GM18519 (cell line): ENCODE data around the gene CLPTM1L.

Experiments
- ATAC-seq: cut with Tn5 transposase; IDR thresholded peaks from one replicate; pipeline ENCODE4 v1.9.1; 2021; ENCODE audit warnings: mild to moderate bottlenecking, moderate library complexity; ENCODE audit not compliant: unreplicated experiment, low FRiP score

Gene CLPTM1L

GRCh38 chr5:1317921-1318565, 26.9 kb downstream of the CLPTM1L start:
- ATAC-seq, result no peak

- no peak for ATAC-seq
These were observed 28.1 kb downstream of the CLPTM1L start for GRCh38 chr5:1316588-1317340.

- ATAC-seq, result peak; percentile 49
These were observed 29.0 kb downstream of the CLPTM1L start for GRCh38 chr5:1315709-1316587.

- no peak for ATAC-seq
These were observed 29.7 kb downstream of the CLPTM1L start for GRCh38 chr5:1315018-1315708.

GRCh38 chr5:1314564-1314982, 30.3 kb downstream of the CLPTM1L start:
- ATAC-seq, result no peak

GRCh38 chr5:1312993-1313833, 31.7 kb downstream of the CLPTM1L start:
- peak; percentile 67 for ATAC-seq

- ATAC-seq, result no peak
These were observed 32.7 kb downstream of the CLPTM1L start for GRCh38 chr5:1312206-1312605.

GRCh38 chr5:1311439-1312055, 33.4 kb downstream of the CLPTM1L start:
- no peak for ATAC-seq

GRCh38 chr5:1310118-1310517, 34.8 kb downstream of the CLPTM1L start:
- no peak for ATAC-seq

GRCh38 chr5:1304033-1304432, 40.9 kb downstream of the CLPTM1L start:
- ATAC-seq, result no peak

- ATAC-seq, result no peak
These were observed 42.6 kb downstream of the CLPTM1L start for GRCh38 chr5:1302258-1302657.

- no peak for ATAC-seq
These were observed 44.3 kb downstream of the CLPTM1L start for GRCh38 chr5:1300581-1301083.

- ATAC-seq, result no peak
These were observed 44.9 kb downstream of the CLPTM1L start for GRCh38 chr5:1299961-1300360.

- no peak for ATAC-seq
These were observed 45.4 kb downstream of the CLPTM1L start for GRCh38 chr5:1299511-1299850.

- no peak for ATAC-seq
These were observed 46.0 kb downstream of the CLPTM1L start for GRCh38 chr5:1298723-1299510.

GRCh38 chr5:1298067-1298551, 46.8 kb downstream of the CLPTM1L start:
- ATAC-seq, result no peak

GRCh38 chr5:1297243-1297642, 47.7 kb downstream of the CLPTM1L start:
- no peak for ATAC-seq

- no peak for ATAC-seq
These were observed 49.3 kb downstream of the CLPTM1L start for GRCh38 chr5:1295650-1296037.
